ENCODE data around the gene DNM3. TPM values are rescaled to one million over a fixed set of nuclear protein-coding genes. Genes with fewer than 3 reads are reported as not detected.

DNM3 gene
- polyA plus RNA-seq, 3 donors, result 0.15 TPM; not detected in 2

- no peak for DNase-seq
- H3K36me3 Mint-ChIP-seq, result peaks cover 0 to 2% of the 10 kb centered on the region in 2 donors
- TF ChIP-seq, protein P1, sequence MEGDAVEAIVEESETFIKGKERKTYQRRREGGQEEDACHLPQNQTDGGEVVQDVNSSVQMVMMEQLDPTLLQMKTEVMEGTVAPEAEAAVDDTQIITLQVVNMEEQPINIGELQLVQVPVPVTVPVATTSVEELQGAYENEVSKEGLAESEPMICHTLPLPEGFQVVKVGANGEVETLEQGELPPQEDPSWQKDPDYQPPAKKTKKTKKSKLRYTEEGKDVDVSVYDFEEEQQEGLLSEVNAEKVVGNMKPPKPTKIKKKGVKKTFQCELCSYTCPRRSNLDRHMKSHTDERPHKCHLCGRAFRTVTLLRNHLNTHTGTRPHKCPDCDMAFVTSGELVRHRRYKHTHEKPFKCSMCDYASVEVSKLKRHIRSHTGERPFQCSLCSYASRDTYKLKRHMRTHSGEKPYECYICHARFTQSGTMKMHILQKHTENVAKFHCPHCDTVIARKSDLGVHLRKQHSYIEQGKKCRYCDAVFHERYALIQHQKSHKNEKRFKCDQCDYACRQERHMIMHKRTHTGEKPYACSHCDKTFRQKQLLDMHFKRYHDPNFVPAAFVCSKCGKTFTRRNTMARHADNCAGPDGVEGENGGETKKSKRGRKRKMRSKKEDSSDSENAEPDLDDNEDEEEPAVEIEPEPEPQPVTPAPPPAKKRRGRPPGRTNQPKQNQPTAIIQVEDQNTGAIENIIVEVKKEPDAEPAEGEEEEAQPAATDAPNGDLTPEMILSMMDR (IDR thresholded peaks at IDR 0.05), result no peak
- no peaks in the 10 kb centered on the region for H3K36me3 ChIP-seq (replicated peaks in 1 of 2; ENCODE audit: control insufficient read depth in 1 of 2, insufficient read depth in 2 of 2, low read length in 2 of 2)
- intact Hi-C loops (cut with micrococcal nuclease), result no loop called here
- H3K9me3 Mint-ChIP-seq, result peaks cover 5 to 20% (median 12%) of the 10 kb centered on the region in 7 donors
- no peaks in the 10 kb centered on the region for H3K27me3 ChIP-seq (ENCODE audit: control insufficient read depth in 2 of 2, insufficient read depth in 2 of 2, low read length in 2 of 2)
- no peak overlapping the region for H3K4me3 Mint-ChIP-seq
- no peak overlapping the region for H2AFZ ChIP-seq (ENCODE audit: insufficient read depth, low read depth, low read length, poor library complexity, severe bottlenecking)
- peaks cover 0 to 1% (median 0%) of the 10 kb centered on the region in 3 donors for H3K27me3 Mint-ChIP-seq (ENCODE audit: low read depth in 3 of 3)
- peaks cover 0 to 4% of the 10 kb centered on the region in 2 donors for H3K9me3 ChIP-seq (replicated peaks in 1 of 2; ENCODE audit: control insufficient read depth in 1 of 2, insufficient read depth in 1 of 2, low read length in 2 of 2)
- peaks cover 19% of the 10 kb centered on the region for H3K4me1 Mint-ChIP-seq
- no peak overlapping the region for H3K4me3 ChIP-seq (replicated peaks in 1 of 3; ENCODE audit: low read depth in 2 of 3, low read length in 3 of 3)
- H3K4me2 ChIP-seq (replicated peaks; ENCODE audit: extremely low read depth, low read length, poor library complexity, severe bottlenecking), result no peak overlapping the region
- H3K27ac Mint-ChIP-seq, result no peak overlapping the region
- no peak overlapping the region for H3K9ac ChIP-seq (ENCODE audit: insufficient read depth, low read length, poor library complexity, severe bottlenecking)
- WGBS (ENCODE audit: insufficient coverage), result no CpG with 5 or more reads among the region's 1 CpG
- H3K79me2 ChIP-seq (ENCODE audit: insufficient read depth, low read length), result no peaks in the 10 kb centered on the region
- no peak overlapping the region for H3K27ac ChIP-seq (ENCODE audit: low read depth in 1 of 2, low read length in 2 of 2)
- H4K20me1 ChIP-seq (ENCODE audit: insufficient read depth, low read length), result no peaks in the 10 kb centered on the region
- peaks cover 2 to 7% of the 10 kb centered on the region in 2 donors for H3K4me1 ChIP-seq (ENCODE audit: control insufficient read depth in 1 of 2, insufficient read depth in 2 of 2, low read length in 2 of 2)
Observed at GRCh38 chr1:172345077-172345476, 503.8 kb downstream of the DNM3 start.

GRCh38 chr1:172347416-172347815 is 506.1 kb downstream of the DNM3 start:
- Histone ChIP-seq H2AFZ (ENCODE audit: insufficient read depth, low read depth, low read length, poor library complexity, severe bottlenecking) (no peak overlapping the region), H3K27ac (ENCODE audit: low read depth in 1 of 2, low read length in 2 of 2) (no peak overlapping the region), H3K4me2 (replicated peaks; ENCODE audit: extremely low read depth, low read length, poor library complexity, severe bottlenecking) (no peak overlapping the region), H3K4me1 (ENCODE audit: control insufficient read depth in 1 of 2, insufficient read depth in 2 of 2, low read length in 2 of 2) (peaks cover 0 to 4% of the 10 kb centered on the region in 2 donors), H4K20me1 (ENCODE audit: insufficient read depth, low read length) (no peaks in the 10 kb centered on the region), H3K27me3 (ENCODE audit: control insufficient read depth in 2 of 2, insufficient read depth in 2 of 2, low read length in 2 of 2) (no peaks in the 10 kb centered on the region), H3K9ac (ENCODE audit: insufficient read depth, low read length, poor library complexity, severe bottlenecking) (no peak overlapping the region), H3K36me3 (replicated peaks in 1 of 2; ENCODE audit: control insufficient read depth in 1 of 2, insufficient read depth in 2 of 2, low read length in 2 of 2) (no peaks in the 10 kb centered on the region), H3K9me3 (replicated peaks in 1 of 2; ENCODE audit: control insufficient read depth in 1 of 2, insufficient read depth in 1 of 2, low read length in 2 of 2) (peaks cover 0 to 4% of the 10 kb centered on the region in 2 donors), H3K4me3 (replicated peaks in 1 of 3; ENCODE audit: low read depth in 2 of 3, low read length in 3 of 3) (no peak overlapping the region), H3K79me2 (ENCODE audit: insufficient read depth, low read length) (no peaks in the 10 kb centered on the region)
- H3K27me3 Mint-ChIP-seq (ENCODE audit: low read depth in 3 of 3), result peaks cover 0 to 1% (median 0%) of the 10 kb centered on the region in 3 donors
- no peak overlapping the region for H3K4me3 Mint-ChIP-seq
- peaks cover 5 to 20% (median 12%) of the 10 kb centered on the region in 7 donors for H3K9me3 Mint-ChIP-seq
- no CpG with 5 or more reads among the region's 3 CpGs for WGBS (ENCODE audit: insufficient coverage)
- intact Hi-C loops (cut with micrococcal nuclease), result no loop called here
- DNase-seq, result no peak
- TF ChIP-seq, protein P1 (IDR thresholded peaks at IDR 0.05), result no peak
- no peak overlapping the region for H3K27ac Mint-ChIP-seq
- H3K36me3 Mint-ChIP-seq, result peaks cover 0 to 2% of the 10 kb centered on the region in 2 donors
- peaks cover 8% of the 10 kb centered on the region for H3K4me1 Mint-ChIP-seq
